Thyroid gland (tissue), 4 donors: Measurements from ENCODE around the gene CCDC39. TPM values are rescaled to one million over a fixed set of nuclear protein-coding genes. Genes with fewer than 3 reads are reported as not detected.

Experiments used
- DNase-seq, 2 donors: peaks; one replicate each; pipeline ENCODE4 v3.0.0-alpha.2; 2019
- H3K27ac ChIP-seq, 3 donors: fragments of 200-600 bp; sonication (generic); 1 replicate in 2 of 3; 2 replicates in 1 of 3; pipeline ENCODE4 v1.5.1; 2016 to 2019; ENCODE audit warnings: mild to moderate bottlenecking in 1 of 3, moderate library complexity in 1 of 3
- H3K27me3 ChIP-seq: fragments of 200-600 bp; sonication (generic); one replicate; pipeline ENCODE4 v1.5.1; 2019
- H3K36me3 ChIP-seq, 2 donors: fragments of 200-600 bp; sonication (generic); one replicate each; pipeline ENCODE4 v1.5.1; 2016 to 2019
- H3K4me1 ChIP-seq, 2 donors: fragments of 200-600 bp; sonication (generic); one replicate each; pipeline ENCODE4 v1.5.1; 2017 to 2019
- H3K4me3 ChIP-seq, 3 donors: fragments of 200-600 bp; sonication (generic); replicated peaks in 1 of 3; 1 replicate in 2 of 3; 2 replicates in 1 of 3; pipeline ENCODE4 v1.5.1; 2016; ENCODE audit warnings: mild to moderate bottlenecking in 1 of 3
- H3K9me3 ChIP-seq: fragments of 200-600 bp; sonication (generic); one replicate; pipeline ENCODE4 v1.5.1; 2017
- POLR2A ChIP-seq, 2 donors: fragments of 450-650 bp; IDR thresholded peaks; one replicate each; pipeline ENCODE4 v1.6.1; 2017; ENCODE audit warnings: antibody characterized with exemption in 2 of 2, mild to moderate bottlenecking in 2 of 2, moderate library complexity in 1 of 2
- WGBS, 2 donors: methylation state at CpG; one replicate each; pipeline ENCODE4 v1.1.5; 2017; 5-methylcytosine and 5-hydroxymethylcytosine counted together
- intact Hi-C: fragments of 100-400 bp; cut with DNase I; formaldehyde crosslinking; loops from one replicate; pipeline ENCODE4 v1.15.1; 2023
- total RNA-seq, 4 donors: library from RNA; depleted of rRNA; stranded (reverse); fragments of >200 nt; gene quantifications; one replicate each; pipeline ENCODE4 v1.2.3, GENCODE V29; 2016
- TF ChIP-seq, protein P1 (sequence below), 6 experiments: fragments of 200-600 bp in 3 of 6; fragments of 450-650 bp in 3 of 6; sonication (generic) in 3 of 6; IDR thresholded peaks; one replicate each; pipeline ENCODE4 v1.5.1; 2016 to 2019; ENCODE audit warnings: antibody characterized with exemption in 6 of 6, mild to moderate bottlenecking in 2 of 6, inconsistent platforms in 1 of 6, moderate library complexity in 1 of 6

The CCDC39 gene
- total RNA-seq, 4 donors from 2014 or later, result 0.27 TPM; not detected in 3

DNA sequence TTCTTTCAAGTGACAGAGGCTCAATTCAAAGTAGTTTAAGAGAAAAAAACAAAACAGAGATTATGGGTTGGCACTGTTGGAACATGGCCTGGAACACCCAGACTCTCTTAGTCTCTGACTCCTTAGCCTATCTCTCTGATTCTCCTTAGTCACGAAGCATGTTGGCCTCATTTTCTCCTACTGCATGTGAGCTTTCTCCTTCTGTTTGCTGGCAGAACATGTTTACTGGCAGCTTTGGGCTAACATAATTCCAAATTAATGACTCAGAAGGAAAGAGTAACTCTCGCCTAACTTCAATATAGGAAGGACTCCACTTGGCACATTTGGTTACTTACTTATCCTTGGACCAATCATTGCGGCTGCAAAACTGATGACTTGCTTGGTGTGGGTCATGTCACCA lies 21.7 kb upstream of the CCDC39 start:
- TF ChIP-seq, protein P1, sequence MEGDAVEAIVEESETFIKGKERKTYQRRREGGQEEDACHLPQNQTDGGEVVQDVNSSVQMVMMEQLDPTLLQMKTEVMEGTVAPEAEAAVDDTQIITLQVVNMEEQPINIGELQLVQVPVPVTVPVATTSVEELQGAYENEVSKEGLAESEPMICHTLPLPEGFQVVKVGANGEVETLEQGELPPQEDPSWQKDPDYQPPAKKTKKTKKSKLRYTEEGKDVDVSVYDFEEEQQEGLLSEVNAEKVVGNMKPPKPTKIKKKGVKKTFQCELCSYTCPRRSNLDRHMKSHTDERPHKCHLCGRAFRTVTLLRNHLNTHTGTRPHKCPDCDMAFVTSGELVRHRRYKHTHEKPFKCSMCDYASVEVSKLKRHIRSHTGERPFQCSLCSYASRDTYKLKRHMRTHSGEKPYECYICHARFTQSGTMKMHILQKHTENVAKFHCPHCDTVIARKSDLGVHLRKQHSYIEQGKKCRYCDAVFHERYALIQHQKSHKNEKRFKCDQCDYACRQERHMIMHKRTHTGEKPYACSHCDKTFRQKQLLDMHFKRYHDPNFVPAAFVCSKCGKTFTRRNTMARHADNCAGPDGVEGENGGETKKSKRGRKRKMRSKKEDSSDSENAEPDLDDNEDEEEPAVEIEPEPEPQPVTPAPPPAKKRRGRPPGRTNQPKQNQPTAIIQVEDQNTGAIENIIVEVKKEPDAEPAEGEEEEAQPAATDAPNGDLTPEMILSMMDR (IDR thresholded peaks at IDR 0.05), result no peak
- TF ChIP-seq POLR2A (IDR thresholded peaks at IDR 0.05), result no peak
- 87 to 88% methylated on average over 3 of the region's 3 CpGs for WGBS, 2 donors
- Histone ChIP-seq H3K4me1 (no peaks in the 10 kb centered on the region), H3K27me3 (no peaks in the 10 kb centered on the region), H3K27ac (no peak overlapping the region), H3K36me3 (no peaks in the 10 kb centered on the region), H3K4me3 (no peak overlapping the region), H3K9me3 (no peaks in the 10 kb centered on the region)
- intact Hi-C loops, result no loop called here
- DNase-seq, result no peak

DNA sequence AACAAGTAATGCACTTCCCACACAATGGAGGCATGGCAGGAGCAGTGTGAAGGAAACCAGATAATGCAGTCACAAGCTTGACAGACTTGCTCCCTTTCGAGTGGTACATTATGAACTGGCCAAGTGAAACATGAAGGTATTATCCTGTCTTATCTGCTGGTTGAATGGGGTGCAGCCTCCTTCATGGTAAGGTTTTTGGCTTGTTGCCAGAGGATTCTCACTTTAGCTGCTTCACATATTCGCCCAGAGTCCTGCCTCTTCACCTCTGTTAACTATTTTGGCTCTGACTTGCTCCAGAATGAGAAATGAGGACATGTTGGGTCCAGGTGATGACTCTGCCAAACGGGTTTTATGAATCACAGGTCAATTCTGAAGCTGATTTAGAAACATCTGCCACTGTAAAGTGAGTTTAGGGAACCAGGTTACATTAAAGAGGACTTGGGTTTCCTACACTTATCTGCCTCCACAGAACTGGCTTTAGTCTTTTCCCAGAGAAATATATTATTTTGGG lies 19.5 kb upstream of the CCDC39 start:
- DNase-seq, result no peak
- H3K4me1 ChIP-seq, result no peaks in the 10 kb centered on the region
- no peak overlapping the region for H3K27ac ChIP-seq
- no peak overlapping the region for H3K4me3 ChIP-seq
- intact Hi-C loops, result no loop called here
- 58% methylated on average over 3 of the region's 3 CpGs for WGBS, 2 donors
- H3K27me3 ChIP-seq, result no peaks in the 10 kb centered on the region
- no peaks in the 10 kb centered on the region for H3K36me3 ChIP-seq
- TF ChIP-seq, protein P1 (IDR thresholded peaks at IDR 0.05), result no peak
- H3K9me3 ChIP-seq, result no peaks in the 10 kb centered on the region

DNA sequence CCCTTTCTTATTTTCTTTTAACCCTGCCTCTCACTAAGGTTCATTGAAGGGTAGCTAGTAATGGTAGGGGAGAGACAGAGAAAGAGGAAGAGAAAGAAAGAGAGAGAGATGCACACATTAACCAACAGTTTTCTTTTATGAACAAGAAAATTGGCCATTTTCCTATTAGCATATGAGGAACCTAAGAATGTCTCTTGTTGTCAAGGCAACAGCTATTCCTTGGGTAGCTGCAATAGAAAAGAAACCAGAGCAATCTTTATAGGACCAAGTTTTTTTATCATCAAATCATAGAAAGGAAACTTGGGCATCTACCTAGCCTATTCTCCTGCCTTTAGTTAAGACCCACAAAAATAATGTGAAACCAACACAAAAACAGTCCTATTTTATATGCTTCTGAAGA lies 15.0 kb upstream of the CCDC39 start:
- no peak overlapping the region for H3K27ac ChIP-seq
- no peaks in the 10 kb centered on the region for H3K27me3 ChIP-seq
- no peak for DNase-seq
- TF ChIP-seq, protein P1 (IDR thresholded peaks at IDR 0.05), result no peak
- no peak for TF ChIP-seq POLR2A (IDR thresholded peaks at IDR 0.05)
- no peaks in the 10 kb centered on the region for H3K4me1 ChIP-seq
- no peaks in the 10 kb centered on the region for H3K36me3 ChIP-seq
- H3K4me3 ChIP-seq, result no peak overlapping the region
- intact Hi-C loops, result no loop called here
- no peaks in the 10 kb centered on the region for H3K9me3 ChIP-seq

DNA sequence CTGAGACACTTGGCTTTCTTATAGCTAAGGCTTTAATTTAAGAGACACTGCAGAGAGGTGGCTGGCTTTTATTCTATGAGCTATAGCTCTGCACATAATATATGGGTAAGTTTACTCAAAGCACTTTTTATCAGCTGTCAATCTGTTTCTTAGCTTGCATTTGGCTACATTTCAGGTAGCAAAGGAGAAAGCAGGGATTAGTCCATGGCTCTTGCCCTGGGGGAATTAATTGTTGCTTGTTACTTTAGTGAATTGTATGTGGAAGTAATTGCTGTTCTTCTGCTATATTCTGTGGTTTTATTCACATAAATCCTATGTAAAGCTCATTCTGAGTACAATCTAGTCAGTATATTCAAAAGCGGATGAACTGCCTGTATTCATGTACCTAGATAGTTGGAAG lies 14.4 kb upstream of the CCDC39 start:
- Histone ChIP-seq H3K4me1 (no peaks in the 10 kb centered on the region), H3K9me3 (no peaks in the 10 kb centered on the region), H3K36me3 (no peaks in the 10 kb centered on the region), H3K27me3 (no peaks in the 10 kb centered on the region), H3K27ac (no peak overlapping the region), H3K4me3 (no peak overlapping the region)
- intact Hi-C loops, result no loop called here
- no peak for TF ChIP-seq POLR2A (IDR thresholded peaks at IDR 0.05)
- TF ChIP-seq, protein P1 (IDR thresholded peaks at IDR 0.05), result no peak
- 94% methylated on average over 1 of the region's 1 CpG for WGBS, 2 donors
- DNase-seq, result no peak

DNA sequence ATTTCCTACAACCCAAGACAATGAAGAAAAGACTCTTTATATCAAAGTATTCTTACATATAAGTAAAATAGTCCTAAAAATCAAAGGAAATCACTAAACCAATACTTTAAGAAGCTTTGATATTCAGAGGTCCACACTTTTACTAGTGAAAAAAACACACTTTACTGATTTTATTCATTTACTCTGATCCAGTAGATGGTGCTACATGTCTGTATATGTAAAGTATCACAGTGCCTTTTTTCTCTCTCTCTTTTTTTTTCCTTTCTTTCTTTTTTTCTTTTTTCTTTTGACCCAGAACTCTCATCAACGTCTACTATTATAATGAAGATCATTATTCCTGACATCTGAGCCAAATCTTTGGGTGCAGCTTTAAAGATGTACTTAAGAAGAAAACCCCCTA lies 10.8 kb upstream of the CCDC39 start:
- intact Hi-C loops, result no loop called here

More for the DNA sequence above, 10.8 kb upstream of the CCDC39 start:
- DNase-seq, result no peak
- Histone ChIP-seq H3K9me3 (no peaks in the 10 kb centered on the region), H3K4me3 (no peak overlapping the region), H3K36me3 (no peaks in the 10 kb centered on the region), H3K27ac (no peak overlapping the region), H3K27me3 (no peaks in the 10 kb centered on the region), H3K4me1 (no peaks in the 10 kb centered on the region)
- 2 to 3% methylated on average over 1 of the region's 1 CpG for WGBS, 2 donors
- TF ChIP-seq, protein P1 (IDR thresholded peaks at IDR 0.05), result no peak
- no peak for TF ChIP-seq POLR2A (IDR thresholded peaks at IDR 0.05)
